Colonic mucosa (tissue), 4 donors: ENCODE measurements around the gene TOR1AIP1. TPM values are rescaled to one million over a fixed set of nuclear protein-coding genes. Genes with fewer than 3 reads are reported as not detected.

Experiments used
- DNase-seq: peaks from one replicate; pipeline ENCODE4 v3.0.0-alpha.2; 2020
- H3K27ac ChIP-seq: fragments of 200-600 bp; one replicate; pipeline ENCODE4 v1.8.0; 2021
- H3K27me3 ChIP-seq: fragments of 200-600 bp; one replicate; pipeline ENCODE4 v1.8.0; 2021
- H3K36me3 ChIP-seq: fragments of 200-600 bp; one replicate; pipeline ENCODE4 v1.8.0; 2021
- H3K4me1 ChIP-seq: fragments of 200-600 bp; one replicate; pipeline ENCODE4 v1.8.0; 2021; ENCODE audit warnings: mild to moderate bottlenecking
- H3K4me3 ChIP-seq: fragments of 200-600 bp; one replicate; pipeline ENCODE4 v1.8.0; 2021
- H3K9ac ChIP-seq, 2 donors: one replicate each; pipeline ENCODE4 v1.7.0; 2013; ENCODE audit warnings: control low read depth in 2 of 2, low read depth in 2 of 2, low read length in 2 of 2
- H3K9me3 ChIP-seq: fragments of 200-600 bp; one replicate; pipeline ENCODE4 v1.8.0; 2021
- intact Hi-C: fragments of 100-400 bp; cut with DNase I; formaldehyde crosslinking; loops from one replicate; pipeline ENCODE4 v1.14.1; 2022
- total RNA-seq, 2 donors: library from RNA; stranded (reverse); fragmentation: NEBNext Ultra II Directional in 1 of 2; extraction: Animal tissue kit (Norgen Biotek cat#: 25700) in 1 of 2; gene quantifications; one replicate each; pipeline ENCODE4 v1.2.1, GENCODE V29; 2021
- TF ChIP-seq, protein P1 (sequence below): fragments of 200-600 bp; IDR thresholded peaks from one replicate; pipeline ENCODE4 v1.8.0; 2022; ENCODE audit warnings: antibody characterized with exemption, mild to moderate bottlenecking
- donor health status: healthy.
- donor health status: DM: no; HTN: no; CAD: no.
- donor health status: DM: no; HTN: no; CAD: no.

Gene TOR1AIP1
- total RNA-seq, 2 donors from 2014 or later, result 19.3 to 29.7 TPM

DNA sequence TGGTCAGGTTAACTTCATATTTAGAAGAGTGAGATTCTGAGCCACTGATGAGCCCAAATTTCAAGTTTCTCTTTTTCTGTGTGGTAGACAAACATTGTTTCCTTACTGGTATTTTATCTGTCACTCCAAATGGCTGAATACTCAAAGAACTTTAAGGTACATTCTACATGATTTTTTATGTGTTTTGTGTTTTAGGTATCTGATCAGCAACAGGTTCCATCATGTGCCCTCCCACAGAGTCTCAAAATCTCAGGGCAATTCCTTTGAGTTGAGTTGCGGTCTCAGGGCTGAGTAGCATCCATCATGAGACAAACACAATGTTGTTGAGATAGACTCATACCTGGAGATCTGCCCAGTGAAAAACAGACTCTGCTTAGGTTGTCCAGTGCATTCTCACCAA, 57.9 kb downstream of the TOR1AIP1 start:
- no peaks in the 10 kb centered on the region for H3K27me3 ChIP-seq
- intact Hi-C loops, result no loop called here
- no peak overlapping the region for H3K4me3 ChIP-seq
- no peak overlapping the region for H3K9ac ChIP-seq
- TF ChIP-seq, protein P1, sequence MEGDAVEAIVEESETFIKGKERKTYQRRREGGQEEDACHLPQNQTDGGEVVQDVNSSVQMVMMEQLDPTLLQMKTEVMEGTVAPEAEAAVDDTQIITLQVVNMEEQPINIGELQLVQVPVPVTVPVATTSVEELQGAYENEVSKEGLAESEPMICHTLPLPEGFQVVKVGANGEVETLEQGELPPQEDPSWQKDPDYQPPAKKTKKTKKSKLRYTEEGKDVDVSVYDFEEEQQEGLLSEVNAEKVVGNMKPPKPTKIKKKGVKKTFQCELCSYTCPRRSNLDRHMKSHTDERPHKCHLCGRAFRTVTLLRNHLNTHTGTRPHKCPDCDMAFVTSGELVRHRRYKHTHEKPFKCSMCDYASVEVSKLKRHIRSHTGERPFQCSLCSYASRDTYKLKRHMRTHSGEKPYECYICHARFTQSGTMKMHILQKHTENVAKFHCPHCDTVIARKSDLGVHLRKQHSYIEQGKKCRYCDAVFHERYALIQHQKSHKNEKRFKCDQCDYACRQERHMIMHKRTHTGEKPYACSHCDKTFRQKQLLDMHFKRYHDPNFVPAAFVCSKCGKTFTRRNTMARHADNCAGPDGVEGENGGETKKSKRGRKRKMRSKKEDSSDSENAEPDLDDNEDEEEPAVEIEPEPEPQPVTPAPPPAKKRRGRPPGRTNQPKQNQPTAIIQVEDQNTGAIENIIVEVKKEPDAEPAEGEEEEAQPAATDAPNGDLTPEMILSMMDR, result no peak
- H3K9me3 ChIP-seq, result no peaks in the 10 kb centered on the region
- H3K4me1 ChIP-seq, result no peaks in the 10 kb centered on the region
- DNase-seq, result no peak
- H3K36me3 ChIP-seq, result no peaks in the 10 kb centered on the region
- no peak overlapping the region for H3K27ac ChIP-seq

DNA sequence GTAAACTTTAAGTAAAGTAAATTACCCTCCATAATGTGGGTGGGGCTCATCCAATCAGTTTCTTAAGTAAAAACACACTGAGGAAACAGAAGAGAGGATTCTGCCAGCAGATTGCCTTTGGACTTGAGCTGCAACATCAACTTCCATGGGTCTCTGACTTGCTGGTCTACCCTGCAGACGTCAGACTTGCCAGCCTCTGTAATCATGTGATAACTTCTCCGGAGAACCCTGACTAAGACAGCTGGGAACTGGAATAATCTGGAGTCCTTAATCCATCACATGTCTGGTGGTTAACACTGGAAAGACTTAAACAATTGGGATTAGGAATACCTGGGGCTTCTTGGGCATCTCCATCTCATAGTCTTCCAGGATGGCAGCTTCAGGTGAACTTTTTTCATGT, 59.4 kb downstream of the TOR1AIP1 start:
- Histone ChIP-seq H3K36me3 (no peaks in the 10 kb centered on the region), H3K4me1 (no peaks in the 10 kb centered on the region), H3K4me3 (no peak overlapping the region), H3K9ac (no peak overlapping the region), H3K9me3 (no peaks in the 10 kb centered on the region), H3K27me3 (no peaks in the 10 kb centered on the region), H3K27ac (no peak overlapping the region)
- intact Hi-C loops, result no loop called here
- no peak for DNase-seq
- TF ChIP-seq, protein P1, result no peak

- no peak overlapping the region for H3K27ac ChIP-seq
- no peaks in the 10 kb centered on the region for H3K36me3 ChIP-seq
- no peaks in the 10 kb centered on the region for H3K27me3 ChIP-seq
- TF ChIP-seq, protein P1, result no peak
- H3K9me3 ChIP-seq, result no peaks in the 10 kb centered on the region
- no peaks in the 10 kb centered on the region for H3K4me1 ChIP-seq
- H3K4me3 ChIP-seq, result no peak overlapping the region
- no peak overlapping the region for H3K9ac ChIP-seq
- no peak for DNase-seq
- intact Hi-C loops, result loop anchor here (10.0 kb wide), 1 partner anchor 66 kb away; the partner anchor contains the start of gene TOR1AIP1
These were observed 68.6 kb downstream of the TOR1AIP1 start for GRCh38 chr1:179950651-179951050.

DNA sequence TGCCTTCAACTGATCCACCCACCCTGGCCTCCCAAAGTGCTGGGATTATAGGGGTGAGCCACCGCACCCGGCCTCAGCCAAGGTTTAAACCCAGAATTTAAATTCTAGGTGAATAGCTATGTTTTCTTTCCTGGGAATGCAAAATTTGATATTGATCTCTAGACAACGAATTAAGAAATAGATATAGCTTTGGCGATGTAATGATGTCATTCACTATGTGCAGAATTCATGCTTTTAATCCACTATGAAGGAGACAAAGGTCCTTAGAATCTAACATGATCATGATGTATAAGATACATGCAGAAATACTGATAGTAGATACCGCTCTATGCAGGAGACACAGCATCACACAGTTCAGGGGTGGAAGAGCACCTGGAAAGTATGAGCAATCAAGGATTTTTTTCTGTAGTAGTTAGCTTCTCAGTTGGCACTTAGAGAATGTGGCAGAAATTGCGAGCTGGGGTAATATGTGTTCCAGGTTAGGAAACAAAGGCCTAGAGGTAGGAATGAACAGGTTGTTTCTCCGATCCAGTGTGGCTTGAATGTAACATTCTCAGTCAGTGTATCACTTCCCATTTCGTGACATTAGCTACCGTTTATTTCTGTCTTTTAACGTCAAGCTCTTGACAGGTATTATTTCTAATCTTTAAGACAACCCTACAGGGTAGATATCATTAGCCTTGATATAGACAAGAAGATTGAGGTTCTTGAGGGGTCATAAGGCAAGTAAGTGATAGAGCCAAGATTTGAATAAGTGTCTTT, 69.5 kb downstream of the TOR1AIP1 start:
- H3K9me3 ChIP-seq, result no peaks in the 10 kb centered on the region
- H3K27me3 ChIP-seq, result no peaks in the 10 kb centered on the region
- H3K36me3 ChIP-seq, result no peaks in the 10 kb centered on the region
- no peak overlapping the region for H3K9ac ChIP-seq
- no peak overlapping the region for H3K4me3 ChIP-seq
- TF ChIP-seq, protein P1, result no peak
- intact Hi-C loops, result loop anchor here (10.0 kb wide), 1 partner anchor 67 kb away; the partner anchor contains the start of gene TOR1AIP1
- H3K27ac ChIP-seq, result no peak overlapping the region
- no peak for DNase-seq
- no peaks in the 10 kb centered on the region for H3K4me1 ChIP-seq

DNA sequence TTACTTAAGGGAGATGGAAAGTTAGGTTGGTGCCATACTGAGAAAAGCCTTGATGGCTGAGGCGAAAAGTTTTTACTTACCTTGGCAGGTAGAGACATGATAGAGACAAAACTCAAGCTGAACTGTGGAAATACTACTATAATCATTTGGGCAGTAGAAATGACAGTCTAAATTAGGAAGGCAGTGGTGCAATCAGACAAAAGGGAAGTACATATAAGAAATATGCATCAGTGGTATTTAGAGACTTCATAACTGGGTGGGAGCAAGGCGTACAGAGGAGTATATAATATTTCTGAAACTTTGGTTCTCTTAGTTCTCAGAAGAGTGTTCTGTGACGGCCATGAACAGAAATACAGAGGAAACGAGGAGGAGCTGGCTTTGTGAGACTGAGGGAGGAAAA, 70.1 kb downstream of the TOR1AIP1 start:
- Histone ChIP-seq H3K27ac (no peak overlapping the region), H3K27me3 (no peaks in the 10 kb centered on the region), H3K4me1 (no peaks in the 10 kb centered on the region), H3K4me3 (no peak overlapping the region), H3K9ac (no peak overlapping the region), H3K36me3 (no peaks in the 10 kb centered on the region), H3K9me3 (no peaks in the 10 kb centered on the region)
- no peak for DNase-seq
- TF ChIP-seq, protein P1, result no peak
- intact Hi-C loops, result loop anchor here (10.0 kb wide), 1 partner anchor 67 kb away; the partner anchor contains the start of gene TOR1AIP1
